Transverse colon (tissue), 4 donors: ENCODE data around the gene PTF1A. TPM values are rescaled to one million over a fixed set of nuclear protein-coding genes. Genes with fewer than 3 reads are reported as not detected.

Source experiments
- DNase-seq: peaks from one replicate; pipeline ENCODE4 v3.0.0-alpha.2; 2019
- H3K27ac ChIP-seq, 4 donors: fragments of 200-600 bp; sonication (generic); 2 replicates each; pipeline ENCODE4 v1.5.1; 2016 to 2018; ENCODE audit warnings: inconsistent platforms in 4 of 4
- H3K27me3 ChIP-seq: fragments of 200-600 bp; sonication (generic); 2 replicates; pipeline ENCODE4 v1.5.1; 2017; ENCODE audit warnings: inconsistent platforms
- H3K36me3 ChIP-seq, 4 donors: fragments of 200-600 bp; sonication (generic); 2 replicates each; pipeline ENCODE4 v1.5.1; 2017 to 2019; ENCODE audit warnings: inconsistent platforms in 4 of 4
- H3K4me1 ChIP-seq, 4 donors: fragments of 200-600 bp; sonication (generic); 2 replicates each; pipeline ENCODE4 v1.5.1; 2017 to 2020; ENCODE audit warnings: inconsistent platforms in 4 of 4
- H3K4me3 ChIP-seq, 4 donors: fragments of 200-600 bp; sonication (generic); 1 replicate in 1 of 4; 2 replicates in 3 of 4; pipeline versions ENCODE4 v1.5.1 to v1.6.1; 2017 to 2019; ENCODE audit warnings: inconsistent platforms in 4 of 4
- H3K9me3 ChIP-seq, 2 donors: fragments of 200-600 bp; sonication (generic); 2 replicates each; pipeline ENCODE4 v1.5.1; 2017 to 2019; ENCODE audit warnings: inconsistent platforms in 2 of 2
- EP300 ChIP-seq: sonication (generic); formaldehyde crosslinking; IDR thresholded peaks from one replicate; pipeline ENCODE4 v1.6.1; 2017; ENCODE audit warnings: antibody characterized with exemption, low read depth
- POLR2A ChIP-seq: fragments of 450-650 bp; IDR thresholded peaks from one replicate; pipeline ENCODE4 v1.6.1; 2016; ENCODE audit warnings: antibody characterized with exemption, mild to moderate bottlenecking, moderate library complexity
- POLR2AphosphoS5 ChIP-seq, 3 donors: sonication (generic); formaldehyde crosslinking; IDR thresholded peaks; one replicate each; pipeline ENCODE4 v1.6.1; 2016; ENCODE audit warnings: antibody characterized with exemption in 3 of 3
- WGBS, 2 donors: methylation state at CpG; one replicate each; pipeline ENCODE4 v1.1.5; 2018; ENCODE audit warnings: low coverage in 1 of 2; 5-methylcytosine and 5-hydroxymethylcytosine counted together
- in situ Hi-C, 4 donors: fragments of 200-750 bp; cut with MboI; loops; one replicate each; pipeline versions ENCODE4 v1.15.0 to v1.15.1; 2017; ENCODE audit warnings: low sequenced_read_pairs in 3 of 4, low pct_ligation_motif_present in 1 of 4, low pct_unique_long_range_greater_than_20kb in 1 of 4
- intact Hi-C: fragments of 100-400 bp; cut with DNase I; formaldehyde crosslinking; loops from one replicate; pipeline ENCODE4 v1.15.1; 2023; ENCODE audit warnings: low total_unique reads
- total RNA-seq, 4 donors: library from RNA; depleted of rRNA; stranded (reverse); fragments of >200 nt; gene quantifications; one replicate each; pipeline ENCODE4 v1.1.0, GENCODE V29; 2016
- TF ChIP-seq, protein P1 (sequence below), 5 experiments: fragments of 200-600 bp in 3 of 5; fragments of 450-650 bp in 2 of 5; sonication (generic) in 3 of 5; IDR thresholded peaks; 1 replicate in 2 of 5; 2 replicates in 3 of 5; pipeline ENCODE4 v1.5.1; 2016 to 2017; ENCODE audit warnings: antibody characterized with exemption in 5 of 5, inconsistent platforms in 3 of 5, mild to moderate bottlenecking in 2 of 5, moderate library complexity in 1 of 5

The PTF1A gene
- total RNA-seq, 4 donors from 2014 or later = not detected

DNA sequence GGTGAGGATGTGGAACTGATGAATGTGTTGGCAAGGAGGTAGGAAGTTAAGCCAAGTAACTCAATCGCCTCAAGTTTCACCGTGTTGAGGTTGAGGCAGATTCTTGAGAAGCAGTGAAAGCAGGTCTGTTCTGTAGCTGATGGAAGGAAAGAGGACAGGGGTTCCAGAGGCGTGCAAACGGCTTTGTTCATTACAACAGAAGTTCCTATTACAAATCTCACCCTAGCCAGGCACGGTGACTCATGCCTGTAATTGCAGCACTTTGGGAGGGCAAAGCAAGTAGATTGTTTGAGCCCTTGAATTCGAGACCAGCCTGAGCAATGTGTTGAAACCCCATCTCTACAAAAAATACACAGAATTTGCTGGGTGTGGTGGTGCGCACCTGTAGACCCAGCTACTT, 36.9 kb upstream of the PTF1A start:
- 68 to 69% methylated on average over 5 to 7 of the region's 7 CpGs for WGBS, 2 donors
- DNase-seq = no peak
- Histone ChIP-seq H3K4me1 (peaks cover 0 to 4% (median 0%) of the 10 kb centered on the region in 4 donors), H3K27me3 (peaks cover 10% of the 10 kb centered on the region), H3K36me3 (no peaks in the 10 kb centered on the region), H3K9me3 (no peaks in the 10 kb centered on the region), H3K4me3 (no peak overlapping the region), H3K27ac (no peak overlapping the region)
- intact Hi-C loops (no loop called here), in situ Hi-C loops (loop anchor here in 2 of 4 donors (25.0 kb wide), 2 partner anchors 382 to 1407 kb away; no protein-coding TSS in a partner anchor)
- no peak for TF ChIP-seq POLR2AphosphoS5 (IDR thresholded peaks at IDR 0.05)

DNA sequence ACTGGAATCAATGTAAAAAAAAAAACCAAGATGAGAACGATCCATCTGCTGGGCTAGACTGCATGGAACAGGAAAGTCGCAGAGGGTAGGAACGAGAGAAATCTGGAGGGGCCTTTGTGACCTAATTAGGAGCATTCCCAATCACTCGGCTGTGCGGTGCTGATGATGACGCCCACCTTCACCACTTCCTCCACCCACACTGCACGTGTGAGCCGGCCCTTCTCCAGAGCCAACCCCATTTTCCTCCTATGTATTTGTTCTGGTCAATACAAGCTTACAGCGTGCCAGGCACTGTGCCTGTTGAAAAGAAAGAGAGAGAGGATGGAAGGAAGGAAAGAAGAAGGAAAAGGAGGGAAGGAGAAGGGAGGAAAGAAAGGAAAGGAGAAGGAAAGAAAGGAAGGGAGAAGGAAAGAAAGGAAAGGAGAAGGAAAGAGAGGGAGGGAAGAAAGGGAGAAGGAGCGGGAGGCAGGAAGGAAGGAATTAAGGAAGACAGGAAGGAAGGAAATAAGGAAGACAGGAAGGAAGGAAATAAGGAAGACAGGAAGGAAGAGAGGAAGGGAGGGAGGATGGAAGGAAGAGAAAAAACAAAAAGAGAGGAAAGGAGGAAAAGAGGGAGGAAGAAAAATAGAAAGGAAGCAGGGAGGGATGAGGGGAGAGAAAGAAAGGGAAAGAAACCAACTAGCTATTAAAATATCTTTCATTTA, 35.5 kb upstream of the PTF1A start:
- intact Hi-C loops = no loop called here
- WGBS, 2 donors = 59 to 62% methylated on average over 7 to 10 of the region's 10 CpGs

DNA sequence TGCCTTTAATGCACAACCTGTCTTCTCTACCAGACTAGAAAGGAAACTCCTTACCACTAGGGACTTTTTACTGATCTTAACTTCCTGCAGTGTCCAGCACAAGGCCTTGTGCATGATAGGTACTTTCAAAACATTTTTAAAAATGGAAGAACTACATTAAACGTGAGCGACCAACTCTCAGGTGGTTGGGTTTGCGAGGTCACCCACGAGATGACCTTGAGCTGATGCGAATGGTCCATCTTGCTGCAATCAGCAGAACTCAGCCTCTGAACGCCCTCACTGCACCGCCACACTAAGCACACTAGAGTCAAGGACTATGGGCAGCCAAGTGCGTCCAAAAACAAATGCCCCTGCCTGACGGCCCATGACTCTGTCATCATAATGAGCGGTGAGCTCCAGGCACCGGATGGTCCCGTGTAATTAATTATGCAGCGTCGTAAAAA, 34.9 kb upstream of the PTF1A start:
- intact Hi-C loops (no loop called here), in situ Hi-C loops (loop anchor here in 2 of 4 donors (25.0 kb wide), 2 partner anchors 380 to 1405 kb away; no protein-coding TSS in a partner anchor)
- TF ChIP-seq, protein P1, sequence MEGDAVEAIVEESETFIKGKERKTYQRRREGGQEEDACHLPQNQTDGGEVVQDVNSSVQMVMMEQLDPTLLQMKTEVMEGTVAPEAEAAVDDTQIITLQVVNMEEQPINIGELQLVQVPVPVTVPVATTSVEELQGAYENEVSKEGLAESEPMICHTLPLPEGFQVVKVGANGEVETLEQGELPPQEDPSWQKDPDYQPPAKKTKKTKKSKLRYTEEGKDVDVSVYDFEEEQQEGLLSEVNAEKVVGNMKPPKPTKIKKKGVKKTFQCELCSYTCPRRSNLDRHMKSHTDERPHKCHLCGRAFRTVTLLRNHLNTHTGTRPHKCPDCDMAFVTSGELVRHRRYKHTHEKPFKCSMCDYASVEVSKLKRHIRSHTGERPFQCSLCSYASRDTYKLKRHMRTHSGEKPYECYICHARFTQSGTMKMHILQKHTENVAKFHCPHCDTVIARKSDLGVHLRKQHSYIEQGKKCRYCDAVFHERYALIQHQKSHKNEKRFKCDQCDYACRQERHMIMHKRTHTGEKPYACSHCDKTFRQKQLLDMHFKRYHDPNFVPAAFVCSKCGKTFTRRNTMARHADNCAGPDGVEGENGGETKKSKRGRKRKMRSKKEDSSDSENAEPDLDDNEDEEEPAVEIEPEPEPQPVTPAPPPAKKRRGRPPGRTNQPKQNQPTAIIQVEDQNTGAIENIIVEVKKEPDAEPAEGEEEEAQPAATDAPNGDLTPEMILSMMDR (IDR thresholded peaks at IDR 0.05) = no peak
- TF ChIP-seq POLR2A (no peak), POLR2AphosphoS5 (IDR thresholded peaks at IDR 0.05) (no peak), EP300 (no peak)

More for the DNA sequence above, 35.5 kb upstream of the PTF1A start:
- H3K9me3 ChIP-seq = no peaks in the 10 kb centered on the region
- peaks cover 0 to 4% (median 0%) of the 10 kb centered on the region in 4 donors for H3K4me1 ChIP-seq
- no peak for DNase-seq
- H3K4me3 ChIP-seq = no peak overlapping the region
- H3K36me3 ChIP-seq = no peaks in the 10 kb centered on the region
- TF ChIP-seq, protein P1 (IDR thresholded peaks at IDR 0.05) = no peak
- in situ Hi-C loops = loop anchor here in 2 of 4 donors (25.0 kb wide), 2 partner anchors 381 to 1406 kb away; no protein-coding TSS in a partner anchor
- H3K27me3 ChIP-seq = peaks cover 10% of the 10 kb centered on the region
- no peak overlapping the region for H3K27ac ChIP-seq

DNA sequence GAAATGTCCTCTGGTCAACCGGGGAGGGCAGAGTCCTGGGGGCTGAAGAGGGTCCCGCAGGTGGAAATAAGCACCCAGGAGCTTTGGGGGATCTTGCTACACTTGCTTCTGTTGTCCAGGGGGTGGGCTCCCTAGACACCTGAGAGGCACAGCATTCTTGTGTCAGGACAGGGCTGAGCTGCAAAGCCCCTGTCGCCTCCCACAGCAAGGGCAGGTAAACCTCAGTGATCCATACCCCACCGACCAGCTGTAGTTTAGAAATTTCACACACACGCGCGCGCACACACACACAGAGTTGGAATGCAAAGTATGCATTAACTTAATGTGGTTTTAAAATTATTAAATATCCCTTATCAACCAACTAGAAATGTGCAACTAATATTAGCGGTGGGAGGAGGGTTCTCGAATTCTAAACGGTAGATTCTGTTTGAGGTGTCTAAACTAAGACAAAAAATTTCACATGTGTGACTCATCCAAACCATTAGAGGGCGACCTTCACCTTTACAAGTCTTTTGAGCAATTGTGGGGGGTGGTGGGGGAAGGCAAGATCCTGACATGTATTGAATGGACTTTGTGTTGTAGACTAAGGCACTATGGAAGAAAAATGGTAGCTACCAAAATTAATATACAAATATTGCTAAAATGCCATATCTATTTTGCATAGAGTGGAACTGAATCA, 34.3 kb upstream of the PTF1A start:
- Histone ChIP-seq H3K4me1 (peaks cover 0 to 4% (median 0%) of the 10 kb centered on the region in 4 donors), H3K27ac (no peak overlapping the region), H3K36me3 (no peaks in the 10 kb centered on the region), H3K9me3 (no peaks in the 10 kb centered on the region), H3K4me3 (peak overlapping the region in 1 of 4 donors; percentile 3), H3K27me3 (peaks cover 10% of the 10 kb centered on the region)
- in situ Hi-C loops = loop anchor here in 2 of 4 donors (25.0 kb wide), 2 partner anchors 379 to 1404 kb away; no protein-coding TSS in a partner anchor
- no peak for DNase-seq
- 47 to 49% methylated on average over 11 to 12 of the region's 12 CpGs for WGBS, 2 donors
- intact Hi-C loops = no loop called here
- no peak for TF ChIP-seq POLR2A
- TF ChIP-seq, protein P1 (IDR thresholded peaks at IDR 0.05) = no peak
- TF ChIP-seq POLR2AphosphoS5 (IDR thresholded peaks at IDR 0.05) = no peak
- no peak for TF ChIP-seq EP300

More for the DNA sequence above, 34.9 kb upstream of the PTF1A start:
- DNase-seq = no peak
- Histone ChIP-seq H3K36me3 (no peaks in the 10 kb centered on the region), H3K4me1 (peaks cover 0 to 4% (median 0%) of the 10 kb centered on the region in 4 donors), H3K27me3 (peaks cover 10% of the 10 kb centered on the region), H3K9me3 (no peaks in the 10 kb centered on the region), H3K4me3 (no peak overlapping the region), H3K27ac (no peak overlapping the region)
- WGBS, 2 donors = 46 to 49% methylated on average over 9 to 14 of the region's 14 CpGs
